ENCODE data around the gene CACNA1C.

Gene CACNA1C

GRCh38 chr12:2244013-2244861, 191.4 kb downstream of the CACNA1C start:
- H3K9me3 ChIP-seq (ENCODE audit: control insufficient read depth in 5 of 5, low read length in 5 of 5): no peaks in the 10 kb centered on the region
- no peak overlapping the region for H3K9ac ChIP-seq (ENCODE audit: low read length in 5 of 5)
- H3K36me3 ChIP-seq (ENCODE audit: control insufficient read depth in 5 of 5, insufficient read depth in 5 of 5, low read length in 5 of 5): no peaks in the 10 kb centered on the region
- no peak overlapping the region for H3K27ac ChIP-seq (ENCODE audit: low read depth, low read length)
- H3K4me1 ChIP-seq (ENCODE audit: control insufficient read depth in 5 of 5, insufficient read depth in 5 of 5, low read length in 5 of 5): peaks cover 0 to 13% (median 3%) of the 10 kb centered on the region in 5 donors
- H3K27me3 ChIP-seq (ENCODE audit: control insufficient read depth in 5 of 5, insufficient read depth in 4 of 5, low read length in 5 of 5): peaks cover 0 to 2% (median 0%) of the 10 kb centered on the region in 5 donors
- no peak overlapping the region for H3K4me3 ChIP-seq (ENCODE audit: low read depth in 1 of 5, low read length in 5 of 5)

- Histone ChIP-seq H3K27ac (ENCODE audit: low read depth, low read length) (no peak overlapping the region), H3K9me3 (ENCODE audit: control insufficient read depth in 5 of 5, low read length in 5 of 5) (no peaks in the 10 kb centered on the region), H3K9ac (ENCODE audit: low read length in 5 of 5) (no peak overlapping the region), H3K36me3 (ENCODE audit: control insufficient read depth in 5 of 5, insufficient read depth in 5 of 5, low read length in 5 of 5) (no peaks in the 10 kb centered on the region), H3K27me3 (ENCODE audit: control insufficient read depth in 5 of 5, insufficient read depth in 4 of 5, low read length in 5 of 5) (peaks cover 0 to 2% (median 0%) of the 10 kb centered on the region in 5 donors), H3K4me1 (ENCODE audit: control insufficient read depth in 5 of 5, insufficient read depth in 5 of 5, low read length in 5 of 5) (peaks cover 0 to 17% (median 3%) of the 10 kb centered on the region in 5 donors), H3K4me3 (ENCODE audit: low read depth in 1 of 5, low read length in 5 of 5) (no peak overlapping the region)
Observed at GRCh38 chr12:2246358-2246757, 193.6 kb downstream of the CACNA1C start.

DNA sequence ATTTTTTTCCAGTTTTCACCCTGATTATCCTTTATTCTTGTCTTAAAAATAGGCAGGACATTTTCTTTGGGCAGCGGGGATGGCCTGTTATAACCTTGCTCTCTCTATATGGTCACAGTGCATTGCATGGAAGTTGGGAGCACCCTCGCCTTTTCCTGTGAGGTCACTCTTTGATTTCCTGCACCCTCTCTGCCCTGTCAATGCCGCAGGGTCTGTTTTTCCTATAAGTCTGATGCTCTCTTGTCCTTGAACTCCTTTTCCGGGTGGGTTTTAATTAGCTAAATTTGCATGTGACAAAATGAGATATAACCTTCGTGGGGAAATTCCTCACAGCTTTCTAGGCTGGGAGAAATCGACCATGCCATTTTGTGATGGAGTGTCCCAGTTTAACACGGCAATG, 194.3 kb downstream of the CACNA1C start:
- no peaks in the 10 kb centered on the region for H3K9me3 ChIP-seq (ENCODE audit: control insufficient read depth in 5 of 5, low read length in 5 of 5)
- H3K36me3 ChIP-seq (ENCODE audit: control insufficient read depth in 5 of 5, insufficient read depth in 5 of 5, low read length in 5 of 5): no peaks in the 10 kb centered on the region
- H3K27me3 ChIP-seq (ENCODE audit: control insufficient read depth in 5 of 5, insufficient read depth in 4 of 5, low read length in 5 of 5): peaks cover 0 to 2% (median 0%) of the 10 kb centered on the region in 5 donors
- no peak overlapping the region for H3K9ac ChIP-seq (ENCODE audit: low read length in 5 of 5)
- H3K4me3 ChIP-seq (ENCODE audit: low read depth in 1 of 5, low read length in 5 of 5): no peak overlapping the region
- H3K4me1 ChIP-seq (ENCODE audit: control insufficient read depth in 5 of 5, insufficient read depth in 5 of 5, low read length in 5 of 5): peaks cover 0 to 17% (median 3%) of the 10 kb centered on the region in 5 donors
- H3K27ac ChIP-seq (ENCODE audit: low read depth, low read length): no peak overlapping the region

DNA sequence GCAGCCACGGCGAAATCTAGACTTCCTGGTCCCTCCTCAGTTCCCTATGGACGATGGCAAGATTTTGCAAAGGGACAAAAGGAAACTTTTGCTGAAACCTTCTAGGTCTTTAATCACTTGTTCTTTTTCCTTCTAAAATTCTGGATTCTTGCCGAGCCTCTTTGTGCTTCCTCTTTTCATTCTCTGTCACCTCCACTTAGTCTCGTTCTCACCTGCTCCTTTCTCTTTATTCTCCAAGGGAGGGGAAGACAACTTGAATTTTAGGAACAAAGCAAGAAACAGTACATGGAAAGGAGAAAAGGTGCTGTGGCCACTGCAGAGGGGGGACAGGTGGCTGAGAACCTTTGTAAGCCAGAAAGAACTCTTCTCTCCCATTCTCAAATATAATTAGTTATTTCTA, 194.8 kb downstream of the CACNA1C start:
- Histone ChIP-seq H3K36me3 (ENCODE audit: control insufficient read depth in 5 of 5, insufficient read depth in 5 of 5, low read length in 5 of 5) (no peaks in the 10 kb centered on the region), H3K27me3 (ENCODE audit: control insufficient read depth in 5 of 5, insufficient read depth in 4 of 5, low read length in 5 of 5) (peaks cover 0 to 2% (median 0%) of the 10 kb centered on the region in 5 donors), H3K4me1 (ENCODE audit: control insufficient read depth in 5 of 5, insufficient read depth in 5 of 5, low read length in 5 of 5) (peaks cover 0 to 17% (median 3%) of the 10 kb centered on the region in 5 donors), H3K4me3 (ENCODE audit: low read depth in 1 of 5, low read length in 5 of 5) (no peak overlapping the region), H3K27ac (ENCODE audit: low read depth, low read length) (no peak overlapping the region), H3K9ac (ENCODE audit: low read length in 5 of 5) (no peak overlapping the region), H3K9me3 (ENCODE audit: control insufficient read depth in 5 of 5, low read length in 5 of 5) (no peaks in the 10 kb centered on the region)

DNA sequence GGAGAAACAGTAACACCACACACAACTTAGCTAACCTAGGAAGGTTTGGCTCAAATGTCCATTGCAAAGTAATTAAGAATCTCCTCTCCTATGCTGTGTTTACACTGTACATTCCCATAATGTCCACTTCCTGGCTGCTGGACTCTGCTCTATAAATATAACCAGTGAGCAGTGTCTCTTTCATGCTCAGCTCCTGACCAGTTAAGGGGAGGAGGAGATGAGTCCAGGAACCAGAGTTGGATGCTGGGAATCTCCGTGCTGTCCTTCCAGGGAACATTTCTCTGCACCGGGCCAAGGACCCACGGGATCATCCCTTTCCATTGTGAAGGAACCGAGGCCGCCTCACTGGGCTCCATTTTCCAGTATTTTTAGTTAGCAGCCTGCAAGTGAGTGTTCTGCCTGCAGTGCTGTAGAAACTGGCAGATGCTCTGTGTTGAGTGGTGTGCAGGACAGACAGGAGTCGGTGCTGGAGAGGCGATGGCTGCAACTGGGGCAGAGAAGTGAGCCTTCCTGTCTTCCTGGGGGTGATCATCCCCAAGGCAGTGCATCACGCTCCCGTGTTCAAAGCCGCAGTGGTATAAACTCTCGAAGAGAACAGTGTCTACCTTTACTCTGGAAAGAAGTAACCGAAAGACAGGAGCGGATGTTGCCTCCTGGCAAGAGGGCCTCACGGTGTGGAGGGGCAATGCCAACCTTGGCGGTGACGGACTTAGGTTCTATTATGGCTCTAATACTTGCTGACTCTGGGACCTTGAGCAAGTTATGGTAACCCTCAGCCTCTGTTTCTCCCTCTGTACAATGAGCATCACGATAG, 195.5 kb downstream of the CACNA1C start:
- Histone ChIP-seq H3K9me3 (ENCODE audit: control insufficient read depth in 5 of 5, low read length in 5 of 5) (no peaks in the 10 kb centered on the region), H3K4me3 (ENCODE audit: low read depth in 1 of 5, low read length in 5 of 5) (no peak overlapping the region), H3K27ac (ENCODE audit: low read depth, low read length) (no peak overlapping the region), H3K4me1 (ENCODE audit: control insufficient read depth in 5 of 5, insufficient read depth in 5 of 5, low read length in 5 of 5) (peaks cover 0 to 17% (median 3%) of the 10 kb centered on the region in 5 donors), H3K27me3 (ENCODE audit: control insufficient read depth in 5 of 5, insufficient read depth in 4 of 5, low read length in 5 of 5) (peaks cover 0 to 2% (median 0%) of the 10 kb centered on the region in 5 donors), H3K36me3 (ENCODE audit: control insufficient read depth in 5 of 5, insufficient read depth in 5 of 5, low read length in 5 of 5) (no peaks in the 10 kb centered on the region), H3K9ac (ENCODE audit: low read length in 5 of 5) (no peak overlapping the region)

DNA sequence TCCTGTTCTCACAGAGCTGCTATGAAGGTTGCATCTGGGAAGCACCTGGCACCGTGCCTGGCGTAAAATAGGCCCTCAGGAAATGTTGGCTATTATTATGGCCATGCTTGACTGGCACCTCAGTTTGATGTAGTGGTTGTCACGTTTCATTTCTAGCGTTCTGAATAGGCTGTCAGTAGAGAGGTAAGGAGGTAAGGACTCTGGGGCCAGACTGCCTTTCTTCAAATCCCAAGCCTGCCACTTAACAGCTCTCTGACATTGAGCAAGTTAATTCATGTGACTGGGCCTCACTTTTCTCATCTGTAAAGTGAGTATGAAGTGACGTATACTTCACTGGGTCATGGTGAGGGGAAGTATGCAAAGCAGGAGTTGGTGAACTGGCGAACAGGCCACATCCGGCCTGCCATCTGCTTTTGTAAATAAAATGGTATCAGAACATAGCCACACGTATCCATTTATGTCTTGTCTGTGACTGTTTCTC, 196.2 kb downstream of the CACNA1C start:
- H3K36me3 ChIP-seq (ENCODE audit: control insufficient read depth in 5 of 5, insufficient read depth in 5 of 5, low read length in 5 of 5): no peaks in the 10 kb centered on the region
- H3K27me3 ChIP-seq (ENCODE audit: control insufficient read depth in 5 of 5, insufficient read depth in 4 of 5, low read length in 5 of 5): peaks cover 0 to 2% (median 0%) of the 10 kb centered on the region in 5 donors
- no peak overlapping the region for H3K4me3 ChIP-seq (ENCODE audit: low read depth in 1 of 5, low read length in 5 of 5)
- peaks cover 0 to 17% (median 3%) of the 10 kb centered on the region in 5 donors for H3K4me1 ChIP-seq (ENCODE audit: control insufficient read depth in 5 of 5, insufficient read depth in 5 of 5, low read length in 5 of 5)
- no peak overlapping the region for H3K9ac ChIP-seq (ENCODE audit: low read length in 5 of 5)
- no peak overlapping the region for H3K27ac ChIP-seq (ENCODE audit: low read depth, low read length)
- no peaks in the 10 kb centered on the region for H3K9me3 ChIP-seq (ENCODE audit: control insufficient read depth in 5 of 5, low read length in 5 of 5)

DNA sequence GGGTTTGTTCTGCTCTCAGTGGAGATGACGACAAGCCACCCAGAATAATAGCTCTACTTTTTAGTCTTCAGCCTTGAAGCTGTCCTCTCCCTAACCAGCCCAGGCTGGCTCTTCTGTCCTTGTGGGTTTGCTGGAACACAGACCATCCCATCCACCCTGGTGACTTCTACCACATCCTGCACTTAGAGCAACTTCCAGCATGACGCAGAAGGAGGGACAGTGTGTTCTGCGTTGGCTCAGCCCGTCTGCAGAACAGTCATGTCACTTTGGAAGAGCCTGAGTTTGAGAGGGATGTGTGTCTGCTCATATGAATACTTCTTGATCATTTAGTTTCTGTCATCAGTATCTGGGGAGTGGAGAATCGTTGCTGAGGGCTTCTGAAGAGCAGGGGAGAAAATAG, 198.0 kb downstream of the CACNA1C start:
- Histone ChIP-seq H3K27ac (ENCODE audit: low read depth, low read length) (no peak overlapping the region), H3K36me3 (ENCODE audit: control insufficient read depth in 5 of 5, insufficient read depth in 5 of 5, low read length in 5 of 5) (no peaks in the 10 kb centered on the region), H3K4me1 (ENCODE audit: control insufficient read depth in 5 of 5, insufficient read depth in 5 of 5, low read length in 5 of 5) (peaks cover 0 to 17% (median 3%) of the 10 kb centered on the region in 5 donors)

GRCh38 chr12:2251526-2252209, 198.9 kb downstream of the CACNA1C start:
- Histone ChIP-seq H3K4me1 (ENCODE audit: control insufficient read depth in 5 of 5, insufficient read depth in 5 of 5, low read length in 5 of 5) (peaks cover 0 to 16% (median 3%) of the 10 kb centered on the region in 5 donors), H3K27ac (ENCODE audit: low read depth, low read length) (no peak overlapping the region), H3K9ac (ENCODE audit: low read length in 5 of 5) (no peak overlapping the region), H3K36me3 (ENCODE audit: control insufficient read depth in 5 of 5, insufficient read depth in 5 of 5, low read length in 5 of 5) (no peaks in the 10 kb centered on the region), H3K4me3 (ENCODE audit: low read depth in 1 of 5, low read length in 5 of 5) (no peak overlapping the region), H3K9me3 (ENCODE audit: control insufficient read depth in 5 of 5, low read length in 5 of 5) (no peaks in the 10 kb centered on the region), H3K27me3 (ENCODE audit: control insufficient read depth in 5 of 5, insufficient read depth in 4 of 5, low read length in 5 of 5) (peaks cover 0 to 2% (median 0%) of the 10 kb centered on the region in 5 donors)

More for the DNA sequence above, 198.0 kb downstream of the CACNA1C start:
- H3K9me3 ChIP-seq (ENCODE audit: control insufficient read depth in 5 of 5, low read length in 5 of 5): no peaks in the 10 kb centered on the region
- no peak overlapping the region for H3K9ac ChIP-seq (ENCODE audit: low read length in 5 of 5)
- peaks cover 0 to 2% (median 0%) of the 10 kb centered on the region in 5 donors for H3K27me3 ChIP-seq (ENCODE audit: control insufficient read depth in 5 of 5, insufficient read depth in 4 of 5, low read length in 5 of 5)
- no peak overlapping the region for H3K4me3 ChIP-seq (ENCODE audit: low read depth in 1 of 5, low read length in 5 of 5)

DNA sequence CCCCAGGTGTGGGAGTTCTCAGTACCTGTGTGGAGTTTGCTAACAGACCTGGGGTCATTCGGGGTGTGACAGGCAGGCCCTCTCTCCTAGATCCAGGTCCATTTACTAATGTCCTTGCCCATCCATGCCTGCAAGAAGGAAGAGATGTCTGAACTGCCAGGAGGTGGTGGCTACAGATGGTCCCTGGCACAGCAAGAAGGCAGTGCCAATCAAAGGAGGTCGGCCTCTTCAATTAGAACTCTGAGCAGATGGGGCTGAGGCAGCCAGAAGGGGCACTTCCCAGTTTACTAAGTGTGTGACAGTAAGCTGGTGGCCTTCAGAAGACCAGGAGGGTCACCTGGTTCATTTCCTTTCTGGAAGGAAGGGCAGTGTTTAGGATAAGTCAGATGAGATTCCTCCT, 202.5 kb downstream of the CACNA1C start:
- Histone ChIP-seq H3K4me3 (ENCODE audit: low read depth in 1 of 5, low read length in 5 of 5) (no peak overlapping the region), H3K36me3 (ENCODE audit: control insufficient read depth in 5 of 5, insufficient read depth in 5 of 5, low read length in 5 of 5) (no peaks in the 10 kb centered on the region), H3K27ac (ENCODE audit: low read depth, low read length) (no peak overlapping the region), H3K9me3 (ENCODE audit: control insufficient read depth in 5 of 5, low read length in 5 of 5) (no peaks in the 10 kb centered on the region), H3K27me3 (ENCODE audit: control insufficient read depth in 5 of 5, insufficient read depth in 4 of 5, low read length in 5 of 5) (no peaks in the 10 kb centered on the region), H3K9ac (ENCODE audit: low read length in 5 of 5) (no peak overlapping the region), H3K4me1 (ENCODE audit: control insufficient read depth in 5 of 5, insufficient read depth in 5 of 5, low read length in 5 of 5) (peaks cover 0 to 5% (median 0%) of the 10 kb centered on the region in 5 donors)
